Stimulated activated CD8-positive, alpha-beta memory T cell treated with anti-CD3 and anti-CD28 coated beads, Interleukin-4, amount 100 ng/mL, for 4 hours (primary cell): Measurements from ENCODE around the gene SLC6A19.

Experiments used
- DNase-seq, 2 donors: peaks; one replicate each; pipeline ENCODE4 v3.0.0-alpha.2; 2020; ENCODE audit warnings: low read depth in 2 of 2, low spot score in 1 of 2

Gene SLC6A19

GRCh38 chr5:1179383-1179715 lies 22.0 kb upstream of the SLC6A19 start:
- DNase-seq, result no peak

- no peak for DNase-seq
Measured at GRCh38 chr5:1180096-1180495, 21.3 kb upstream of the SLC6A19 start.

- DNase-seq, result no peak
Measured at GRCh38 chr5:1180841-1181271, 20.5 kb upstream of the SLC6A19 start.

GRCh38 chr5:1181451-1182359 lies 19.7 kb upstream of the SLC6A19 start:
- no peak for DNase-seq

GRCh38 chr5:1182360-1182632 lies 19.1 kb upstream of the SLC6A19 start:
- no peak for DNase-seq

- DNase-seq, result no peak
Measured at GRCh38 chr5:1182633-1183423, 18.6 kb upstream of the SLC6A19 start.

- no peak for DNase-seq
Measured at GRCh38 chr5:1183424-1184162, 17.8 kb upstream of the SLC6A19 start.

GRCh38 chr5:1184163-1184470 lies 17.3 kb upstream of the SLC6A19 start:
- DNase-seq, result no peak

- no peak for DNase-seq
Measured at GRCh38 chr5:1184481-1184880, 16.9 kb upstream of the SLC6A19 start.

GRCh38 chr5:1185038-1185627 lies 16.3 kb upstream of the SLC6A19 start:
- no peak for DNase-seq

- DNase-seq, result no peak
Measured at GRCh38 chr5:1185629-1186350, 15.6 kb upstream of the SLC6A19 start.

GRCh38 chr5:1186351-1187233 lies 14.8 kb upstream of the SLC6A19 start:
- no peak for DNase-seq

GRCh38 chr5:1187234-1187949 lies 14.0 kb upstream of the SLC6A19 start:
- no peak for DNase-seq

- DNase-seq, result no peak
Measured at GRCh38 chr5:1187950-1188334, 13.5 kb upstream of the SLC6A19 start.

GRCh38 chr5:1188464-1188863 lies 12.9 kb upstream of the SLC6A19 start:
- no peak for DNase-seq

- DNase-seq, result no peak
Measured at GRCh38 chr5:1189269-1189668, 12.1 kb upstream of the SLC6A19 start.

GRCh38 chr5:1190278-1190677 lies 11.1 kb upstream of the SLC6A19 start:
- no peak for DNase-seq

GRCh38 chr5:1190837-1191239 lies 10.6 kb upstream of the SLC6A19 start:
- no peak for DNase-seq

- no peak for DNase-seq
Measured at GRCh38 chr5:1192971-1193590, 8.3 kb upstream of the SLC6A19 start.
